WTC11 (cell line): ENCODE data around the gene SLC27A4. TPM values are rescaled to one million over a fixed set of nuclear protein-coding genes. Genes with fewer than 3 reads are reported as not detected.

ENCODE experiments used
- ATAC-seq: fragments of 200-7000 bp; cut with Tn5 transposase; 2 replicates; pipeline ENCODE4 v1.10.0; 2021; ENCODE audit warnings: mild to moderate bottlenecking, moderate library complexity
- CTCF ChIA-PET: fragments of 300-600 bp; sonication (Branson Sonifier 250); formaldehyde crosslinking; loops from one replicate; lab custom pipeline; 2021; ENCODE audit warnings: antibody characterized with exemption; lab: Charles Lee
- POLR2A ChIA-PET: fragments of 350-600 bp; sonication (Branson Sonifier 250); formaldehyde crosslinking; loops from one replicate; lab custom pipeline; 2021; ENCODE audit warnings: antibody characterized with exemption; lab: Charles Lee
- DNase-seq: peaks from one replicate; pipeline ENCODE4 v3.0.0; 2021; ENCODE audit warnings: low spot score
- H3K27ac Mint-ChIP-seq: 2 replicates; pipeline ENCODE4 v1.8.0; 2021; ENCODE audit warnings: mixed read lengths
- H3K27me3 Mint-ChIP-seq: 2 replicates; pipeline ENCODE4 v1.8.0; 2021; ENCODE audit warnings: low read depth, mild to moderate bottlenecking, moderate library complexity, mixed read lengths
- H3K36me3 Mint-ChIP-seq: 2 replicates; pipeline ENCODE4 v1.8.0; 2021; ENCODE audit warnings: mixed read lengths
- H3K4me1 Mint-ChIP-seq: 2 replicates; pipeline ENCODE4 v1.8.0; 2022; ENCODE audit warnings: mixed read lengths
- H3K4me3 Mint-ChIP-seq: 2 replicates; pipeline ENCODE4 v1.8.0; 2021; ENCODE audit warnings: mild to moderate bottlenecking, moderate library complexity, mixed read lengths
- H3K9me3 Mint-ChIP-seq: 2 replicates; pipeline ENCODE4 v1.8.0; 2021; ENCODE audit warnings: mixed read lengths
- ATF1 ChIP-seq: sonication (generic); formaldehyde crosslinking; IDR thresholded peaks from 2 replicates; pipeline ENCODE4 v1.8.1; 2023; ENCODE audit warnings: mild to moderate bottlenecking, moderate library complexity, missing genetic modification reagents
- CREB1 ChIP-seq: sonication (generic); formaldehyde crosslinking; IDR thresholded peaks from 2 replicates; pipeline ENCODE4 v1.8.0; 2023; ENCODE audit warnings: mild to moderate bottlenecking, missing genetic modification reagents
- CREM ChIP-seq: sonication (generic); formaldehyde crosslinking; IDR thresholded peaks from 2 replicates; pipeline ENCODE4 v1.8.1; 2022; ENCODE audit warnings: mild to moderate bottlenecking, missing genetic modification reagents, moderate library complexity
- ETV6 ChIP-seq: sonication (generic); formaldehyde crosslinking; IDR thresholded peaks from 2 replicates; pipeline ENCODE4 v1.8.1; 2022; ENCODE audit warnings: mild to moderate bottlenecking, missing genetic modification reagents
- FOXP1 ChIP-seq: sonication (generic); formaldehyde crosslinking; IDR thresholded peaks from 2 replicates; pipeline ENCODE4 v1.8.0; 2022; ENCODE audit warnings: missing genetic modification reagents, mild to moderate bottlenecking, moderate library complexity, borderline replicate concordance
- GTF2I ChIP-seq: fragments of 250-450 bp; sonication (Bioruptor Pico); conservative IDR thresholded peaks from 2 replicates; pipeline ENCODE4 v1.4.0; 2021; ENCODE audit warnings: mild to moderate bottlenecking
- JAZF1 ChIP-seq: fragments of 250-450 bp; sonication (Bioruptor Pico); IDR thresholded peaks from 2 replicates; pipeline ENCODE4 v1.9.0; 2021; ENCODE audit warnings: moderate library complexity, mild to moderate bottlenecking, inconsistent platforms
- JUN ChIP-seq: sonication (generic); formaldehyde crosslinking; IDR thresholded peaks from 2 replicates; pipeline ENCODE4 v1.8.0; 2023; ENCODE audit warnings: mild to moderate bottlenecking, missing genetic modification reagents
- KAT7 ChIP-seq: sonication (generic); formaldehyde crosslinking; IDR thresholded peaks from 2 replicates; pipeline ENCODE4 v1.8.1; 2023; ENCODE audit warnings: missing genetic modification reagents, mild to moderate bottlenecking, borderline replicate concordance
- NR1H2 ChIP-seq: sonication (generic); formaldehyde crosslinking; IDR thresholded peaks from 2 replicates; pipeline ENCODE4 v1.9.0; 2021; ENCODE audit warnings: mild to moderate bottlenecking, moderate library complexity, missing genetic modification reagents
- NR2C2 ChIP-seq: sonication (generic); formaldehyde crosslinking; IDR thresholded peaks from 2 replicates; pipeline ENCODE4 v1.8.0; 2022; ENCODE audit warnings: mild to moderate bottlenecking, missing genetic modification reagents
- OVOL2 ChIP-seq: fragments of 250-450 bp; sonication (Bioruptor Pico); IDR thresholded peaks from 2 replicates; pipeline ENCODE4 v1.9.0; 2021; ENCODE audit warnings: mild to moderate bottlenecking, borderline replicate concordance
- RELA ChIP-seq: sonication (generic); formaldehyde crosslinking; IDR thresholded peaks from 2 replicates; pipeline ENCODE4 v1.8.1; 2022; ENCODE audit warnings: missing genetic modification reagents, mild to moderate bottlenecking, borderline replicate concordance
- SMAD3 ChIP-seq: sonication (generic); formaldehyde crosslinking; IDR thresholded peaks from 2 replicates; pipeline ENCODE4 v1.8.0; 2022; ENCODE audit warnings: missing genetic modification reagents, mild to moderate bottlenecking, borderline replicate concordance
- TCF7 ChIP-seq: sonication (generic); formaldehyde crosslinking; IDR thresholded peaks from 2 replicates; pipeline ENCODE4 v1.8.0; 2022; ENCODE audit warnings: mild to moderate bottlenecking, low read depth, missing genetic modification reagents, moderate library complexity
- TEAD1 ChIP-seq: sonication (generic); formaldehyde crosslinking; IDR thresholded peaks from 2 replicates; pipeline ENCODE4 v1.8.0; 2022; ENCODE audit warnings: mild to moderate bottlenecking, missing genetic modification reagents
- ZNF138 ChIP-seq: sonication (generic); formaldehyde crosslinking; conservative IDR thresholded peaks from 2 replicates; pipeline ENCODE4 v1.8.1; 2022; ENCODE audit warnings: mild to moderate bottlenecking, moderate library complexity, missing genetic modification reagents
- ZNF232 ChIP-seq: sonication (generic); formaldehyde crosslinking; IDR thresholded peaks from 2 replicates; pipeline ENCODE4 v1.8.0; 2022; ENCODE audit warnings: mild to moderate bottlenecking, missing genetic modification reagents
- total RNA-seq: library from RNA; stranded (reverse); gene quantifications from 3 replicates; pipeline ENCODE4 v1.2.3, GENCODE V29; 2021
- TF ChIP-seq, protein P1 (sequence below): sonication (generic); formaldehyde crosslinking; IDR thresholded peaks from 2 replicates; pipeline ENCODE4 v1.8.1; 2023; ENCODE audit warnings: mild to moderate bottlenecking, missing genetic modification reagents, moderate library complexity
- TF ChIP-seq, protein P2 (sequence below): fragments of 250-450 bp; sonication (Bioruptor Pico); IDR thresholded peaks from 2 replicates; pipeline ENCODE4 v2.1.2; 2022; ENCODE audit warnings: mild to moderate bottlenecking, moderate library complexity
- TF ChIP-seq, protein P3 (sequence below): sonication (generic); formaldehyde crosslinking; IDR thresholded peaks from 2 replicates; pipeline ENCODE4 v1.8.1; 2022; ENCODE audit warnings: missing genetic modification reagents, borderline replicate concordance
- TF ChIP-seq, protein P4 (sequence below): sonication (generic); formaldehyde crosslinking; IDR thresholded peaks from 2 replicates; pipeline ENCODE4 v1.8.1; 2022; ENCODE audit warnings: mild to moderate bottlenecking, missing genetic modification reagents, moderate library complexity, borderline replicate concordance
- TF ChIP-seq, protein P5 (sequence below): fragments of 200-600 bp; IDR thresholded peaks from 2 replicates; pipeline ENCODE4 v1.8.0; 2022; ENCODE audit warnings: antibody characterized with exemption
- TF ChIP-seq, protein P6 (sequence below): sonication (generic); formaldehyde crosslinking; IDR thresholded peaks from 2 replicates; pipeline ENCODE4 v1.8.1; 2023; ENCODE audit warnings: mild to moderate bottlenecking, missing genetic modification reagents
- TF ChIP-seq, protein P7 (sequence below): sonication (generic); formaldehyde crosslinking; IDR thresholded peaks from 2 replicates; pipeline ENCODE4 v1.8.1; 2023; ENCODE audit warnings: mild to moderate bottlenecking, missing genetic modification reagents, moderate library complexity
- TF ChIP-seq, protein P8 (sequence below): sonication (generic); formaldehyde crosslinking; IDR thresholded peaks from 2 replicates; pipeline ENCODE4 v1.8.0; 2022; ENCODE audit warnings: mild to moderate bottlenecking, missing genetic modification reagents

SLC27A4 gene
- total RNA-seq, 1 experiment from 2014 or later = 23.8 TPM

DNA sequence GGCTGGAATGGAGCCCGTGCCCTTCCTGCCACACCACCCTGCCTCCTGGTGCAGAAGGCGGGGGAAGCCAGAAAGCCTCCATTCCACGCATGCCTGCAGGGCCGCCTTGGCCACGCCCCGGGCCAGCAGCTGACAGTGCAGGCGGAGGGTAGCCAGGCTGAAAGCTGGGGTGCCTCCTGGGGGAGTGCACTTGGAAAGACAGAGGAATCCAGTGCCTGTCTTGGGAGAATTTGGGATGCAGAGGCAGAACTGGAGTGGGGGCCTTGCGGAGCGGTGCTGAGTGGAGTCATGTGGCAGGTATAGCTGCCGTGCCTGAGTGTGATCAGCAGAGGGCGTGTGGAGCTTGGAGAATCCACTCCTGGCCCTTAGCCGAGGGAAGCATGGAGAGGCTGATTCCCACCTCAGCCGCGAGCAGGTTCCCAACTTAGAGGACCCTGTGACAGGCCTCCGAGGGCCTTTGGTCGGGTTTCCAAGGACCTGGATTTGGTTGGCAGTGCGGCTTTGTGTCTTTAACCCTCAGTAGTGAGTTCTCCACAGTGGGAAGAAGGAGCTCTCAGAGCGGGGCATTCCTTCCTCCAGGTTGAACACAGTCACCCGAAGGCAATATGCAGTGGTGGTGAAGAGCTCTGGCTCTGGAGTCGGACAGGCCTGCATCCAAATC is 21.8 kb downstream of the SLC27A4 start:
- no peaks in the 10 kb centered on the region for H3K36me3 Mint-ChIP-seq
- H3K4me3 Mint-ChIP-seq = peak overlapping the region; percentile 43
- H3K27me3 Mint-ChIP-seq = peaks cover 57% of the 10 kb centered on the region
- H3K4me1 Mint-ChIP-seq = peaks cover 40% of the 10 kb centered on the region
- ATAC-seq (peak; percentile 66), DNase-seq (peak; percentile 88)
- no peaks in the 10 kb centered on the region for H3K9me3 Mint-ChIP-seq
- H3K27ac Mint-ChIP-seq = no peak overlapping the region
- POLR2A ChIA-PET = interaction anchor here (0.7 to 1.3 kb wide), 4 partner anchors 9 to 50 kb away, joined by 3 to 7 read pairs (median 4); partner anchors contain the start of gene URM1
- CTCF ChIA-PET = interaction anchor here (0.8 to 10.8 kb wide), 28 partner anchors 9 to 245 kb away, joined by 3 to 248 read pairs (median 5); partner anchors contain the start of genes CERCAM, GOLGA2, SPTAN1 and SWI5
- TF ChIP-seq, protein P1, sequence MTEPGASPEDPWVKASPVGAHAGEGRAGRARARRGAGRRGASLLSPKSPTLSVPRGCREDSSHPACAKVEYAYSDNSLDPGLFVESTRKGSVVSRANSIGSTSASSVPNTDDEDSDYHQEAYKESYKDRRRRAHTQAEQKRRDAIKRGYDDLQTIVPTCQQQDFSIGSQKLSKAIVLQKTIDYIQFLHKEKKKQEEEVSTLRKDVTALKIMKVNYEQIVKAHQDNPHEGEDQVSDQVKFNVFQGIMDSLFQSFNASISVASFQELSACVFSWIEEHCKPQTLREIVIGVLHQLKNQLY = no peak
- TF ChIP-seq NR1H2 (CRISPR knock-in tag) (no peak), CREB1 (no peak), ZNF138 (0 out of 2 replicates have a peak, but pooled peaks have one; percentile 51), JUN (CRISPR knock-in tag) (no peak), CREM (CRISPR knock-in tag) (no peak), OVOL2 (CRISPR knock-in tag) (no peak), TEAD1 (no peak; the same call in 1 of the 2 replicates), TCF7 (no peak), RELA (CRISPR knock-in tag) (no peak), KAT7 (CRISPR knock-in tag) (no peak), ZNF232 (CRISPR knock-in tag) (peak; percentile 79; the same call in 1 of the 2 replicates), ATF1 (CRISPR knock-in tag) (no peak), SMAD3 (CRISPR knock-in tag) (no peak), FOXP1 (CRISPR knock-in tag) (no peak), JAZF1 (no peak), NR2C2 (CRISPR knock-in tag) (no peak), GTF2I (CRISPR knock-in tag) (no peak), ETV6 (CRISPR knock-in tag) (peak; percentile 69; the same call in 1 of the 2 replicates)
- TF ChIP-seq, protein P2, sequence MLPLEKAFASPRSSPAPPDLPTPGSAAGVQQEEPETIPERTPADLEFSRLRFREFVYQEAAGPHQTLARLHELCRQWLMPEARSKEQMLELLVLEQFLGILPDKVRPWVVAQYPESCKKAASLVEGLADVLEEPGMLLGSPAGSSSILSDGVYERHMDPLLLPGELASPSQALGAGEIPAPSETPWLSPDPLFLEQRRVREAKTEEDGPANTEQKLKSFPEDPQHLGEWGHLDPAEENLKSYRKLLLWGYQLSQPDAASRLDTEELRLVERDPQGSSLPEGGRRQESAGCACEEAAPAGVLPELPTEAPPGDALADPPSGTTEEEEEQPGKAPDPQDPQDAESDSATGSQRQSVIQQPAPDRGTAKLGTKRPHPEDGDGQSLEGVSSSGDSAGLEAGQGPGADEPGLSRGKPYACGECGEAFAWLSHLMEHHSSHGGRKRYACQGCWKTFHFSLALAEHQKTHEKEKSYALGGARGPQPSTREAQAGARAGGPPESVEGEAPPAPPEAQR = no peak
- TF ChIP-seq, protein P3, sequence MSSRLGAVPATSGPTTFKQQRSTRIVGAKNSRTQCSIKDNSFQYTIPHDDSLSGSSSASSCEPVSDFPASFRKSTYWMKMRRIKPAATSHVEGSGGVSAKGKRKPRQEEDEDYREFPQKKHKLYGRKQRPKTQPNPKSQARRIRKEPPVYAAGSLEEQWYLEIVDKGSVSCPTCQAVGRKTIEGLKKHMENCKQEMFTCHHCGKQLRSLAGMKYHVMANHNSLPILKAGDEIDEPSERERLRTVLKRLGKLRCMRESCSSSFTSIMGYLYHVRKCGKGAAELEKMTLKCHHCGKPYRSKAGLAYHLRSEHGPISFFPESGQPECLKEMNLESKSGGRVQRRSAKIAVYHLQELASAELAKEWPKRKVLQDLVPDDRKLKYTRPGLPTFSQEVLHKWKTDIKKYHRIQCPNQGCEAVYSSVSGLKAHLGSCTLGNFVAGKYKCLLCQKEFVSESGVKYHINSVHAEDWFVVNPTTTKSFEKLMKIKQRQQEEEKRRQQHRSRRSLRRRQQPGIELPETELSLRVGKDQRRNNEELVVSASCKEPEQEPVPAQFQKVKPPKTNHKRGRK (CRISPR knock-in tag) = no peak
- TF ChIP-seq, protein P4, sequence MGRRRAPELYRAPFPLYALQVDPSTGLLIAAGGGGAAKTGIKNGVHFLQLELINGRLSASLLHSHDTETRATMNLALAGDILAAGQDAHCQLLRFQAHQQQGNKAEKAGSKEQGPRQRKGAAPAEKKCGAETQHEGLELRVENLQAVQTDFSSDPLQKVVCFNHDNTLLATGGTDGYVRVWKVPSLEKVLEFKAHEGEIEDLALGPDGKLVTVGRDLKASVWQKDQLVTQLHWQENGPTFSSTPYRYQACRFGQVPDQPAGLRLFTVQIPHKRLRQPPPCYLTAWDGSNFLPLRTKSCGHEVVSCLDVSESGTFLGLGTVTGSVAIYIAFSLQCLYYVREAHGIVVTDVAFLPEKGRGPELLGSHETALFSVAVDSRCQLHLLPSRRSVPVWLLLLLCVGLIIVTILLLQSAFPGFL (CRISPR knock-in tag) = no peak
- TF ChIP-seq, protein P5, sequence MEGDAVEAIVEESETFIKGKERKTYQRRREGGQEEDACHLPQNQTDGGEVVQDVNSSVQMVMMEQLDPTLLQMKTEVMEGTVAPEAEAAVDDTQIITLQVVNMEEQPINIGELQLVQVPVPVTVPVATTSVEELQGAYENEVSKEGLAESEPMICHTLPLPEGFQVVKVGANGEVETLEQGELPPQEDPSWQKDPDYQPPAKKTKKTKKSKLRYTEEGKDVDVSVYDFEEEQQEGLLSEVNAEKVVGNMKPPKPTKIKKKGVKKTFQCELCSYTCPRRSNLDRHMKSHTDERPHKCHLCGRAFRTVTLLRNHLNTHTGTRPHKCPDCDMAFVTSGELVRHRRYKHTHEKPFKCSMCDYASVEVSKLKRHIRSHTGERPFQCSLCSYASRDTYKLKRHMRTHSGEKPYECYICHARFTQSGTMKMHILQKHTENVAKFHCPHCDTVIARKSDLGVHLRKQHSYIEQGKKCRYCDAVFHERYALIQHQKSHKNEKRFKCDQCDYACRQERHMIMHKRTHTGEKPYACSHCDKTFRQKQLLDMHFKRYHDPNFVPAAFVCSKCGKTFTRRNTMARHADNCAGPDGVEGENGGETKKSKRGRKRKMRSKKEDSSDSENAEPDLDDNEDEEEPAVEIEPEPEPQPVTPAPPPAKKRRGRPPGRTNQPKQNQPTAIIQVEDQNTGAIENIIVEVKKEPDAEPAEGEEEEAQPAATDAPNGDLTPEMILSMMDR = peak; percentile 85
- TF ChIP-seq, protein P6, sequence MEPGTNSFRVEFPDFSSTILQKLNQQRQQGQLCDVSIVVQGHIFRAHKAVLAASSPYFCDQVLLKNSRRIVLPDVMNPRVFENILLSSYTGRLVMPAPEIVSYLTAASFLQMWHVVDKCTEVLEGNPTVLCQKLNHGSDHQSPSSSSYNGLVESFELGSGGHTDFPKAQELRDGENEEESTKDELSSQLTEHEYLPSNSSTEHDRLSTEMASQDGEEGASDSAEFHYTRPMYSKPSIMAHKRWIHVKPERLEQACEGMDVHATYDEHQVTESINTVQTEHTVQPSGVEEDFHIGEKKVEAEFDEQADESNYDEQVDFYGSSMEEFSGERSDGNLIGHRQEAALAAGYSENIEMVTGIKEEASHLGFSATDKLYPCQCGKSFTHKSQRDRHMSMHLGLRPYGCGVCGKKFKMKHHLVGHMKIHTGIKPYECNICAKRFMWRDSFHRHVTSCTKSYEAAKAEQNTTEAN = no peak
- TF ChIP-seq, protein P7, sequence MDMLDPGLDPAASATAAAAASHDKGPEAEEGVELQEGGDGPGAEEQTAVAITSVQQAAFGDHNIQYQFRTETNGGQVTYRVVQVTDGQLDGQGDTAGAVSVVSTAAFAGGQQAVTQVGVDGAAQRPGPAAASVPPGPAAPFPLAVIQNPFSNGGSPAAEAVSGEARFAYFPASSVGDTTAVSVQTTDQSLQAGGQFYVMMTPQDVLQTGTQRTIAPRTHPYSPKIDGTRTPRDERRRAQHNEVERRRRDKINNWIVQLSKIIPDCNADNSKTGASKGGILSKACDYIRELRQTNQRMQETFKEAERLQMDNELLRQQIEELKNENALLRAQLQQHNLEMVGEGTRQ (CRISPR knock-in tag) = peak; percentile 63; the same call in 1 of the 2 replicates
- TF ChIP-seq, protein P8, sequence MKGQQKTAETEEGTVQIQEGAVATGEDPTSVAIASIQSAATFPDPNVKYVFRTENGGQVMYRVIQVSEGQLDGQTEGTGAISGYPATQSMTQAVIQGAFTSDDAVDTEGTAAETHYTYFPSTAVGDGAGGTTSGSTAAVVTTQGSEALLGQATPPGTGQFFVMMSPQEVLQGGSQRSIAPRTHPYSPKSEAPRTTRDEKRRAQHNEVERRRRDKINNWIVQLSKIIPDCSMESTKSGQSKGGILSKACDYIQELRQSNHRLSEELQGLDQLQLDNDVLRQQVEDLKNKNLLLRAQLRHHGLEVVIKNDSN (CRISPR knock-in tag) = peak; percentile 24; the same call in 1 of the 2 replicates
